ENCODE results near the gene MAP3K4. TPM values are rescaled to one million over a fixed set of nuclear protein-coding genes. Genes with fewer than 3 reads are reported as not detected.
"Not testable (repeated sequence)": the region's sequence is repeated elsewhere in the genome, so short reads cannot be mapped to it uniquely, and the experiment has no call there.

MAP3K4 gene
- total RNA-seq, 1 experiment from 2014 or later = 27.9 TPM

DNA sequence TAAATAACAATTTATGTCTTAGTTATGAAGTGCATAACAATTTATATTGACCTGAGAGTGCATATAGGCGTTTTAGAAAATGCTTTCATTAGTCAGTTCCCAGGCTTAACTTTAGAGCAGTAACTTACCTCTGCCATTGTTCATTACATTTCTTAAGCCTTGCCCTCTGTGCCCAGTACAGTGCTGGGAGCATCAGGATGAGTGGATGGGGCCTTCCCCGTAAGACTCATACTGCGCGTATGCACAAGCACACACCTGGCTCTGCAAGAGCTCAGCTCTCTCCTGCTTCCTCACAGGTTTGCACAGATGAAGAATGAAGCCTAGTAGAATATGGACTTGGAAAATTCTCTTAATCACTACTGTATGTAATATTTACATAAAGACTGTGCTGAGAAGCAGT, 125.0 kb downstream of the MAP3K4 start:
- H3K79me2 ChIP-seq (ENCODE audit: low read length) = no peaks in the 10 kb centered on the region
- no peak overlapping the region for H3K9ac ChIP-seq (ENCODE audit: low read length)
- no peaks in the 10 kb centered on the region for H3K9me3 ChIP-seq (ENCODE audit: low read length)
- no peak overlapping the region for H2AFZ ChIP-seq (ENCODE audit: low read length)
- H3K27me3 ChIP-seq (ENCODE audit: low read length) = no peaks in the 10 kb centered on the region
- no peaks in the 10 kb centered on the region for H3K4me1 ChIP-seq (ENCODE audit: insufficient read depth, low read length)
- intact Hi-C loops (cut with micrococcal nuclease) = no loop called here
- H3K27ac ChIP-seq (ENCODE audit: low read length) = no peak overlapping the region
- POLR2A ChIA-PET (ENCODE audit: unreplicated experiment) = no interaction called here
- H4K20me1 ChIP-seq (ENCODE audit: low read length) = no peaks in the 10 kb centered on the region
- no peak overlapping the region for H3K4me3 ChIP-seq (ENCODE audit: low read length)
- no peaks in the 10 kb centered on the region for H3K9me2 ChIP-seq (replicated peaks; ENCODE audit: low read length)
- ATAC-seq (no peak), DNase-seq (no peak)
- H3F3A ChIP-seq (ENCODE audit: low read length, unreplicated experiment) = no peaks in the 10 kb centered on the region
- peaks cover 31% of the 10 kb centered on the region for H3K36me3 ChIP-seq (ENCODE audit: low read depth, low read length)
- BruUV-seq (replicated peaks) = no TSS peak
- CTCF ChIA-PET = no interaction called here
- H3K4me2 ChIP-seq (ENCODE audit: low read length) = no peak overlapping the region
- TF ChIP-seq EZH2phosphoT487 (IDR thresholded peaks at IDR 0.05; ENCODE audit: borderline replicate concordance, low read length) = no peak
- TF ChIP-seq, protein P1, sequence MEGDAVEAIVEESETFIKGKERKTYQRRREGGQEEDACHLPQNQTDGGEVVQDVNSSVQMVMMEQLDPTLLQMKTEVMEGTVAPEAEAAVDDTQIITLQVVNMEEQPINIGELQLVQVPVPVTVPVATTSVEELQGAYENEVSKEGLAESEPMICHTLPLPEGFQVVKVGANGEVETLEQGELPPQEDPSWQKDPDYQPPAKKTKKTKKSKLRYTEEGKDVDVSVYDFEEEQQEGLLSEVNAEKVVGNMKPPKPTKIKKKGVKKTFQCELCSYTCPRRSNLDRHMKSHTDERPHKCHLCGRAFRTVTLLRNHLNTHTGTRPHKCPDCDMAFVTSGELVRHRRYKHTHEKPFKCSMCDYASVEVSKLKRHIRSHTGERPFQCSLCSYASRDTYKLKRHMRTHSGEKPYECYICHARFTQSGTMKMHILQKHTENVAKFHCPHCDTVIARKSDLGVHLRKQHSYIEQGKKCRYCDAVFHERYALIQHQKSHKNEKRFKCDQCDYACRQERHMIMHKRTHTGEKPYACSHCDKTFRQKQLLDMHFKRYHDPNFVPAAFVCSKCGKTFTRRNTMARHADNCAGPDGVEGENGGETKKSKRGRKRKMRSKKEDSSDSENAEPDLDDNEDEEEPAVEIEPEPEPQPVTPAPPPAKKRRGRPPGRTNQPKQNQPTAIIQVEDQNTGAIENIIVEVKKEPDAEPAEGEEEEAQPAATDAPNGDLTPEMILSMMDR (conservative IDR thresholded peaks at IDR 0.05; ENCODE audit: low read depth, low read length) = no peak
- TF ChIP-seq EZH2 (IDR thresholded peaks at IDR 0.05; ENCODE audit: low read length, unreplicated experiment) = no peak

DNA sequence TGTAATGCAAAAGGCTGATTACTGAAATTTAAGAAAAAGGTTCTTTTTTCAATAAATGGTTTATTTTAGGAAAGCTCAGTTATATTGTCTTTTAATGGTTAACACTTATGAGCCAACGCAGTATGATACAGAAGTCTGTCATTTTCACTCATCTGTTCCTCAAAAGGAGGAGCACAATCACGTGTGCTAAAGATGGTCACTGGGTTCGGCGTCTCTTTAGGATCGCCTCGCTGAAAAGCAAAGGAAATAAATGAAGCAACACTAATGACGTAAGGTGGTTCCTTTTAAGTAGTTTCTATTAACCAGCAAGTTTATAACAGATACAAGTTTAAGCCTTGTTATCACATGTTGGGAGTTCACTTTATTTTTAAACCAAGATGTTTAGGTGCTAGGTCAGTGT, 125.7 kb downstream of the MAP3K4 start:
- ChIA-PET CTCF (no interaction called here), POLR2A (ENCODE audit: unreplicated experiment) (no interaction called here)
- TF ChIP-seq EZH2 (IDR thresholded peaks at IDR 0.05; ENCODE audit: low read length, unreplicated experiment) (no peak), EZH2phosphoT487 (IDR thresholded peaks at IDR 0.05; ENCODE audit: borderline replicate concordance, low read length) (no peak)
- TF ChIP-seq, protein P1 (conservative IDR thresholded peaks at IDR 0.05; ENCODE audit: low read depth, low read length) = no peak
- H2AFZ ChIP-seq (ENCODE audit: low read length) = no peak overlapping the region
- H3F3A ChIP-seq (ENCODE audit: low read length, unreplicated experiment) = no peaks in the 10 kb centered on the region
- H3K36me3 ChIP-seq (ENCODE audit: low read depth, low read length) = peaks cover 25% of the 10 kb centered on the region
- no peaks in the 10 kb centered on the region for H3K9me2 ChIP-seq (replicated peaks; ENCODE audit: low read length)
- H3K27me3 ChIP-seq (ENCODE audit: low read length) = no peaks in the 10 kb centered on the region
- no peaks in the 10 kb centered on the region; the same call in 1 of the 2 replicates for H3K4me1 ChIP-seq (ENCODE audit: insufficient read depth, low read length)
- no peaks in the 10 kb centered on the region for H4K20me1 ChIP-seq (ENCODE audit: low read length)
- DNase-seq (no peak), ATAC-seq (no peak)
- H3K9me3 ChIP-seq (ENCODE audit: low read length) = no peaks in the 10 kb centered on the region
- intact Hi-C loops (cut with micrococcal nuclease) = no loop called here
- no peak overlapping the region for H3K27ac ChIP-seq (ENCODE audit: low read length)
- H3K9ac ChIP-seq (ENCODE audit: low read length) = no peak overlapping the region
- H3K79me2 ChIP-seq (ENCODE audit: low read length) = no peaks in the 10 kb centered on the region
- no TSS peak for BruUV-seq (replicated peaks)
- no peak overlapping the region for H3K4me3 ChIP-seq (ENCODE audit: low read length)
- H3K4me2 ChIP-seq (ENCODE audit: low read length) = no peak overlapping the region

DNA sequence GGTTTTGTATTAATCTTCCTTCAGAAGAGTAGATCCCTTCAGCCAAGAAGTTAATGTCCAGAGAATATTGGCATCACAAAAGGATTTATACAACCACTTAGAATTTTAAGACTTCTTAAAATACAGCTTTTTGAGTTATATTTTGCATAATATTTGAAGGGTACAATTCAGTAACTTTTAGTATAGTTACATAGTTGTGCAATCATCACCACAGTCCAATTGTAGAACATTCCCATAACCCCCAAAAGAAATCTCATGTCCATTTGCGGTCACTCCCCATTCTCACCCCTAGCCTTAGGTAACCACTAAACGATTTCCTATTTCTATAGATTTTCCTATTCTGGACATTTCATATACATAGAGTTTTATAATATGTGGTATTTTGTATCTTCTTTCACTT, 126.4 kb downstream of the MAP3K4 start:
- Histone ChIP-seq H3K79me2 (ENCODE audit: low read length) (no peaks in the 10 kb centered on the region), H4K20me1 (ENCODE audit: low read length) (no peaks in the 10 kb centered on the region), H3K4me1 (ENCODE audit: insufficient read depth, low read length) (no peaks in the 10 kb centered on the region; the same call in none of the 2 replicates), H3K27me3 (ENCODE audit: low read length) (no peaks in the 10 kb centered on the region), H3K36me3 (ENCODE audit: low read depth, low read length) (peaks cover 20% of the 10 kb centered on the region), H3K27ac (ENCODE audit: low read length) (no peak overlapping the region), H3F3A (ENCODE audit: low read length, unreplicated experiment) (no peaks in the 10 kb centered on the region), H2AFZ (ENCODE audit: low read length) (no peak overlapping the region), H3K4me3 (ENCODE audit: low read length) (no peak overlapping the region), H3K9ac (ENCODE audit: low read length) (no peak overlapping the region), H3K4me2 (ENCODE audit: low read length) (no peak overlapping the region), H3K9me2 (replicated peaks; ENCODE audit: low read length) (no peaks in the 10 kb centered on the region), H3K9me3 (ENCODE audit: low read length) (no peaks in the 10 kb centered on the region)
- DNase-seq (no peak), ATAC-seq (no peak)
- TF ChIP-seq, protein P1 (conservative IDR thresholded peaks at IDR 0.05; ENCODE audit: low read depth, low read length) = no peak
- no peak for TF ChIP-seq EZH2phosphoT487 (IDR thresholded peaks at IDR 0.05; ENCODE audit: borderline replicate concordance, low read length)
- TF ChIP-seq EZH2 (IDR thresholded peaks at IDR 0.05; ENCODE audit: low read length, unreplicated experiment) = no peak
- BruUV-seq (replicated peaks) = no TSS peak
- intact Hi-C loops (cut with micrococcal nuclease) = no loop called here
- ChIA-PET CTCF (no interaction called here), POLR2A (ENCODE audit: unreplicated experiment) (no interaction called here)

DNA sequence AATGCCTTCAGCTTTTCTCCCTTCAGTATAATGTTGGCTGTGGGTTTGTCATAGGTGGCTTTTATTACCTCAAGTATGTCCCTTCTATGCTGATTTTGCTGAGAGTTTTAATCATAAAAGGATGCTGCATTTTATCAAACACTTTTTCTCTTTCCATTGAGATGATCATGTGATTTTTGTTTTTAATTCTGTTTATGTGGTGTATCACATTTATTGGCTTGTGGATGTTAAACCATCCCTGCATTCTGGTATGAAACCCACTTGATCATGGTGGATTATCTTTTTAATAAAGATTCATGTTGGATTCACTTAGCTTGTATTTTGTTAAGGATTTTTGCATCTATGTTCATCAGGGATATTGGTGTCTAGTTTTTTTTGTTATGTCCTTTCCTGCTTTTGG, 131.8 kb downstream of the MAP3K4 start:
- H3F3A ChIP-seq (ENCODE audit: low read length, unreplicated experiment); H3K4me3 ChIP-seq (ENCODE audit: low read length); intact Hi-C loops (cut with micrococcal nuclease); H3K27ac ChIP-seq (ENCODE audit: low read length); CTCF ChIA-PET; H3K79me2 ChIP-seq (ENCODE audit: low read length); H3K4me2 ChIP-seq (ENCODE audit: low read length); H3K9me2 ChIP-seq (replicated peaks; ENCODE audit: low read length); ATAC-seq; H3K9me3 ChIP-seq (ENCODE audit: low read length); H2AFZ ChIP-seq (ENCODE audit: low read length); H4K20me1 ChIP-seq (ENCODE audit: low read length); DNase-seq; POLR2A ChIA-PET (ENCODE audit: unreplicated experiment); BruUV-seq (replicated peaks); H3K36me3 ChIP-seq (ENCODE audit: low read depth, low read length); H3K27me3 ChIP-seq (ENCODE audit: low read length); H3K9ac ChIP-seq (ENCODE audit: low read length): not testable (repeated sequence)
- H3K4me1 ChIP-seq (ENCODE audit: insufficient read depth, low read length) = peaks cover 13% of the 10 kb centered on the region
